ENCODE data around the gene FAM118B.

Gene FAM118B

DNA sequence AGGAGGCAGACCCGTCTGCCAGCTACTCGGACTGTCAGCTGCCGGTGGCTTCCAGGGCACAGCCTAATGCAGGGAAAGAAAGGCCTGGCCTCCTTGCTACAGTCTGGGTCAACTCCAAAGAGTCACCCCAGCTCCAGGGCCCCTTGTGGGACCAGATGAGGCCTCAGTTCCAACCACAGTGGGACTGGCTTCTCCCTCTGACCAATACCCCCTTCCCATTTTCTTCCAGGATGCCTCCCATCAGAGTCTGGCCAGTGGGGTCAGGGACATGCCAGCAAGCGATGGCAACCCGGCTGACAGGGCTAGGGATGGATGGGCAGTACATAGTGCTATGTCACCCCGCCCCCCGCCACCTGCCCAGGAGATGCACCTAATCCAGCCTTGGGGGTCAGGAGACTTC lies 36.8 kb upstream of the FAM118B start:
- Mint-ChIP-seq H3K4me3 (no peak overlapping the region), H3K36me3 (ENCODE audit: insufficient read depth) (peaks cover 2% of the 10 kb centered on the region), H3K27me3 (peaks cover 37% of the 10 kb centered on the region), H3K27ac (ENCODE audit: low read depth) (no peak overlapping the region), H3K9me3 (no peaks in the 10 kb centered on the region), H3K4me1 (no peaks in the 10 kb centered on the region)
- DNase-seq (ENCODE audit: low spot score in 2 of 2), result no peak
- ATAC-seq (replicated peaks; ENCODE audit: extremely low read depth, poor library complexity, severe bottlenecking), result no peak

GRCh38 chr11:126175393-126175792 lies 36.2 kb upstream of the FAM118B start:
- Mint-ChIP-seq H3K4me3 (no peak overlapping the region), H3K36me3 (ENCODE audit: insufficient read depth) (peaks cover 2% of the 10 kb centered on the region), H3K27me3 (peaks cover 36% of the 10 kb centered on the region), H3K4me1 (no peaks in the 10 kb centered on the region), H3K27ac (ENCODE audit: low read depth) (no peak overlapping the region), H3K9me3 (no peaks in the 10 kb centered on the region)
- no peak for DNase-seq (ENCODE audit: low spot score in 2 of 2)
- ATAC-seq (replicated peaks; ENCODE audit: extremely low read depth, poor library complexity, severe bottlenecking), result no peak

DNA sequence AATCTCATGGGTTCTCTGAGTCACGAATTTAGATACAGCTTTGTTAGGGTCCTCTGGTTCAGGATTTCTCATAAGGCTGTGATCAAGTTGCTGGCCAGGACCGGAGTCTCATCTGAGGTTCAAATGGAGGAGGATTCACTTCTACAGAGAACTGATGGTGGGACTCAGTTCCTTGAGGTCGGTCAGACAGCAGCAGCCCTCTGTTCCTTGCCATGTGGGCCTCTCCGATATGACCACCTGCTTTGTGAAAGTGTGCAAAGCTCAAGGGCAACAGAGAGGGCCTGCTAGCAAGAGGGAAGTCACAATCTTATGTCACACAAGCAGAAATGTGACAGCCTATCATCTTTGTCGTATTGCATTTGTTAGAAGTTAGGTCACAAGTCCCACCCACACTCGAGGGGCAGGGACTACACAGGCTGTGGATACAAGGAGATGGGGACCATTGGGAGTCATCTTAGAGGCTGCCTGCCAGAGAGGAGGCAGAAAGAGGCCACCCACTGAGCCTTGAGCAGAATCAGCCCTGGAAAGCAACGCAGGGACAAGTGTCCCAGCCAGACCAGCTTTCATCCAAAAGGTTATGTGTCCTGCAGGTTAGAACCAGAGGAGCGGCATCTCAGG lies 34.6 kb upstream of the FAM118B start:
- DNase-seq (ENCODE audit: low spot score in 2 of 2) (no peak), ATAC-seq (replicated peaks; ENCODE audit: extremely low read depth, poor library complexity, severe bottlenecking) (no peak)
- no peak overlapping the region for H3K4me3 Mint-ChIP-seq
- H3K9me3 Mint-ChIP-seq, result no peaks in the 10 kb centered on the region
- peaks cover 22% of the 10 kb centered on the region for H3K27me3 Mint-ChIP-seq
- H3K27ac Mint-ChIP-seq (ENCODE audit: low read depth), result no peak overlapping the region
- H3K4me1 Mint-ChIP-seq, result no peaks in the 10 kb centered on the region
- peaks cover 6% of the 10 kb centered on the region for H3K36me3 Mint-ChIP-seq (ENCODE audit: insufficient read depth)

DNA sequence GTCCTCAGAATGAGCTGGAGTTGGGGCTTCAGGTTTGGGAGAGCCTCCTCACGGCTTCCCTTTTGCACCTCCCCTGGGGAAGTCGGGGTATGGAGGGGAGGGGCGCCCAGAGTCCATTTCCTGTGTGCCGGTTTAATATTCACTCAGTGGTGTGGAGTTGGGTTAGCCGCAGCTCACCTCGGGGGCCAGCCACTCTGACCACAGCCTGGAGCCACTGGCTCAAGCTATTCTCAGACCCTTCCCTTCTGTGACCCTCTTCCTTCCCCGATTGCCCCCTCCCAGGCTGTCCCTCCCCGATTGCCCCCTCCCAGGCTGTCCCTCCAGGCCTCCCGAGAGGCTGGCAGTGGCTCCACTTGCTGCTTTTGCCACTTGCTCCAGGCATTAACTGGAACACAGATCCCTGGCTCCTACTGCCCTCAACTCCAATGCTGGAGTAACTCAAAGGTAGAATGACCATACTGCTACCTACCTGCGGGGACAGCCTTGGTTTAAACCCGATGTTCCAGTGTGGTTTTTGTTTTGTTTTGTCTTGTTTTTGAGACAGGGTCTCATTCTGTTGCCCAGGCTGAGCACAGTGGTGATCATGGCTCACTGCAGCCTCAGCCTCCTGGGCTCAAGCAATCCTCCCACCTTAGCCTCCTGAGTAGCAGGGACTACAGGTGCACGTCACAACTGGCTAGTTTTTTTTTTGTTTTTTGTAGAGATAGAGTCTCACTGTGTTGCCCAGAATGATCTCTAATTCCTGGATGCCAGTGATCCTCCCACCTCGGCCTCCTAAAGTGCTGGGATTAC lies 29.4 kb upstream of the FAM118B start:
- ATAC-seq (replicated peaks; ENCODE audit: extremely low read depth, poor library complexity, severe bottlenecking), result no peak
- H3K27ac Mint-ChIP-seq (ENCODE audit: low read depth), result no peak overlapping the region

GRCh38 chr11:126182787-126183445 lies 28.7 kb upstream of the FAM118B start:
- no peaks in the 10 kb centered on the region for H3K27me3 Mint-ChIP-seq
- no peak overlapping the region for H3K4me3 Mint-ChIP-seq
- H3K36me3 Mint-ChIP-seq (ENCODE audit: insufficient read depth), result peaks cover 3% of the 10 kb centered on the region
- H3K27ac Mint-ChIP-seq (ENCODE audit: low read depth), result no peak overlapping the region
- no peak for ATAC-seq (replicated peaks; ENCODE audit: extremely low read depth, poor library complexity, severe bottlenecking)
- no peaks in the 10 kb centered on the region for H3K9me3 Mint-ChIP-seq
- DNase-seq (ENCODE audit: low spot score in 2 of 2), result no peak
- H3K4me1 Mint-ChIP-seq, result no peaks in the 10 kb centered on the region

More for the DNA sequence above, 29.4 kb upstream of the FAM118B start:
- Mint-ChIP-seq H3K4me3 (no peak overlapping the region), H3K9me3 (no peaks in the 10 kb centered on the region), H3K27me3 (peaks cover 4% of the 10 kb centered on the region), H3K4me1 (no peaks in the 10 kb centered on the region), H3K36me3 (ENCODE audit: insufficient read depth) (peaks cover 3% of the 10 kb centered on the region)
- DNase-seq (ENCODE audit: low spot score in 2 of 2), result no peak

GRCh38 chr11:126185259-126186024 lies 26.1 kb upstream of the FAM118B start:
- H3K36me3 Mint-ChIP-seq (ENCODE audit: insufficient read depth), result peaks cover 5% of the 10 kb centered on the region
- H3K27ac Mint-ChIP-seq (ENCODE audit: low read depth), result no peak overlapping the region
- no peak overlapping the region for H3K4me3 Mint-ChIP-seq
- no peak for ATAC-seq (replicated peaks; ENCODE audit: extremely low read depth, poor library complexity, severe bottlenecking)
- no peaks in the 10 kb centered on the region for H3K27me3 Mint-ChIP-seq
- H3K4me1 Mint-ChIP-seq, result no peaks in the 10 kb centered on the region
- DNase-seq (ENCODE audit: low spot score in 2 of 2), result no peak
- H3K9me3 Mint-ChIP-seq, result no peaks in the 10 kb centered on the region

DNA sequence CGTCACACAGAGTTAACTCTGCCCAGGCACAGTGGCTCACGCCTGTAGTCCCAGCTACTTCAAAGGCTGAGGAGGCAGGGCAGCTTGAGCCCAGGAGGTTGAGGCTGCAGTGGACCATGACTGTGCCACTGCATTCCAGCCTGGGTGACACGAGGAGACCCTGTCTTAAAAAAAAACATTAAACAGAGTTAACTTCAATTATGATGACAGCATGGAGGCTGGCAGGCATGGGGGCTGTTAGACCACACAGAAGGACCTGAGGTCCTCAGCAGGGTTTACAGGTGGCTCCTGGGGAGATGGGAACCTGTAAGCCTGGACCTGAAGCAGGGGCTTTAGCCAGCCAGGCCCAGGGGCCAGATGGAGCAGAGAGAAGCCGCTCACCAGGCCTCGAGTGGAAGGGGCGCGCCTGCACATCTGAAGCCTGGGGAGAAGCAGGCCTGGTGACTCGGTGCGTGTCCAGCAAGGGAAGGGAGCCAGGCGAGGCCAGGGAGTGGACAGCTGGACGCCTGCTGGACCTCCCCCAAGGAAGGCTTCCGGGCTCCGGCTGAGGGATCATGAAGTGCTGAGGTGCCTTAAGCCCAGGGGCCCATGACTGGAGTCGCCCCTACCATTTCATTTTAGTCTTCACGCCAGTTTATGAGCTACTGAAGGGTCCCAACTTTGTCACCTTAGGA lies 25.4 kb upstream of the FAM118B start:
- peaks cover 5% of the 10 kb centered on the region for H3K36me3 Mint-ChIP-seq (ENCODE audit: insufficient read depth)
- no peaks in the 10 kb centered on the region for H3K27me3 Mint-ChIP-seq
- ATAC-seq (replicated peaks; ENCODE audit: extremely low read depth, poor library complexity, severe bottlenecking) (no peak), DNase-seq (ENCODE audit: low spot score in 2 of 2) (no peak)
- no peaks in the 10 kb centered on the region for H3K9me3 Mint-ChIP-seq
- H3K4me3 Mint-ChIP-seq, result no peak overlapping the region
- H3K27ac Mint-ChIP-seq (ENCODE audit: low read depth), result no peak overlapping the region
- H3K4me1 Mint-ChIP-seq, result no peaks in the 10 kb centered on the region

GRCh38 chr11:126186708-126187529 lies 24.7 kb upstream of the FAM118B start:
- H3K27ac Mint-ChIP-seq (ENCODE audit: low read depth), result no peak overlapping the region
- no peaks in the 10 kb centered on the region for H3K27me3 Mint-ChIP-seq
- DNase-seq (ENCODE audit: low spot score in 2 of 2) (no peak), ATAC-seq (replicated peaks; ENCODE audit: extremely low read depth, poor library complexity, severe bottlenecking) (no peak)
- peaks cover 1% of the 10 kb centered on the region for H3K36me3 Mint-ChIP-seq (ENCODE audit: insufficient read depth)
- H3K4me1 Mint-ChIP-seq, result no peaks in the 10 kb centered on the region
- no peak overlapping the region for H3K4me3 Mint-ChIP-seq
- no peaks in the 10 kb centered on the region for H3K9me3 Mint-ChIP-seq

GRCh38 chr11:126188332-126189108 lies 23.1 kb upstream of the FAM118B start:
- peak overlapping the region; percentile 11 for H3K27ac Mint-ChIP-seq (ENCODE audit: low read depth)
- peaks cover 3% of the 10 kb centered on the region for H3K36me3 Mint-ChIP-seq (ENCODE audit: insufficient read depth)
- no peaks in the 10 kb centered on the region for H3K27me3 Mint-ChIP-seq
- DNase-seq (ENCODE audit: low spot score in 2 of 2) (no peak), ATAC-seq (replicated peaks; ENCODE audit: extremely low read depth, poor library complexity, severe bottlenecking) (no peak)
- H3K9me3 Mint-ChIP-seq, result no peaks in the 10 kb centered on the region
- H3K4me3 Mint-ChIP-seq, result no peak overlapping the region
- no peaks in the 10 kb centered on the region for H3K4me1 Mint-ChIP-seq

GRCh38 chr11:126189109-126189929 lies 22.3 kb upstream of the FAM118B start:
- H3K9me3 Mint-ChIP-seq, result no peaks in the 10 kb centered on the region
- H3K27ac Mint-ChIP-seq (ENCODE audit: low read depth), result peak overlapping the region; percentile 11
- no peaks in the 10 kb centered on the region for H3K4me1 Mint-ChIP-seq
- H3K4me3 Mint-ChIP-seq, result no peak overlapping the region
- DNase-seq (ENCODE audit: low spot score in 2 of 2) (no peak), ATAC-seq (replicated peaks; ENCODE audit: extremely low read depth, poor library complexity, severe bottlenecking) (no peak)
- peaks cover 6% of the 10 kb centered on the region for H3K36me3 Mint-ChIP-seq (ENCODE audit: insufficient read depth)
- no peaks in the 10 kb centered on the region for H3K27me3 Mint-ChIP-seq

Data from central memory CD8-positive, alpha-beta T cell (primary cell).